GM19452 (cell line): ENCODE results near the gene GALE.

Source experiments
- ATAC-seq: cut with Tn5 transposase; IDR thresholded peaks from one replicate; pipeline ENCODE4 v1.9.1; 2021; ENCODE audit not compliant: unreplicated experiment

Gene GALE

GRCh38 chr1:23756676-23757075, 43.9 kb downstream of the GALE start:
- no peak for ATAC-seq

- no peak for ATAC-seq
Observed at GRCh38 chr1:23752909-23753308, 47.6 kb downstream of the GALE start.

GRCh38 chr1:23751815-23752200, 48.7 kb downstream of the GALE start:
- ATAC-seq: no peak

GRCh38 chr1:23751050-23751814, 49.3 kb downstream of the GALE start:
- ATAC-seq: no peak

GRCh38 chr1:23748016-23748415, 52.5 kb downstream of the GALE start:
- ATAC-seq: no peak
